HL-60 (cell line): ENCODE results near the gene CSTF3.

ENCODE experiments used
- DNase-seq, 2 experiments: peaks; one replicate each; pipeline ENCODE4 v3.0.0-alpha.2; 2010 to 2020; ENCODE audit warnings: low read depth in 1 of 2, low spot score in 1 of 2
- H3K27ac ChIP-seq: fragments of 250-450 bp; sonication (Bioruptor Pico); replicated peaks from 2 replicates; pipeline ENCODE4 v1.5.1; 2020; ENCODE audit warnings: mild to moderate bottlenecking, moderate library complexity
- H3K27me3 ChIP-seq: fragments of 250-450 bp; sonication (Bioruptor Pico); 2 replicates; pipeline ENCODE4 v1.5.1; 2021; ENCODE audit warnings: mild to moderate bottlenecking, moderate library complexity; ENCODE audit not compliant: insufficient read depth, poor library complexity, severe bottlenecking
- H3K4me3 ChIP-seq: replicated peaks from 2 replicates; pipeline ENCODE4 v1.5.1; 2011; ENCODE audit warnings: mild to moderate bottlenecking, control low read depth, low read length; ENCODE audit not compliant: insufficient read depth
- GABPA ChIP-seq: IDR thresholded peaks from 2 replicates; pipeline ENCODE4 v1.6.1; 2012; ENCODE audit warnings: low read depth
- POLR2AphosphoS5 ChIP-seq: IDR thresholded peaks from 2 replicates; pipeline ENCODE4 v1.6.1; 2012; ENCODE audit warnings: low read depth
- SPI1 ChIP-seq: IDR thresholded peaks from 2 replicates; pipeline ENCODE4 v1.6.1; 2012; ENCODE audit warnings: low read depth, mild to moderate bottlenecking, borderline replicate concordance
- TF ChIP-seq, protein P1 (sequence below): IDR thresholded peaks from one replicate; pipeline ENCODE4 v1.5.1; 2011; ENCODE audit warnings: low read length, control low read depth, inconsistent platforms; ENCODE audit not compliant: insufficient read depth
- TF ChIP-seq, protein P2 (sequence below): IDR thresholded peaks from 2 replicates; pipeline ENCODE4 v1.6.1; 2012; ENCODE audit warnings: low read depth; ENCODE audit not compliant: insufficient replicate concordance

Gene CSTF3

DNA sequence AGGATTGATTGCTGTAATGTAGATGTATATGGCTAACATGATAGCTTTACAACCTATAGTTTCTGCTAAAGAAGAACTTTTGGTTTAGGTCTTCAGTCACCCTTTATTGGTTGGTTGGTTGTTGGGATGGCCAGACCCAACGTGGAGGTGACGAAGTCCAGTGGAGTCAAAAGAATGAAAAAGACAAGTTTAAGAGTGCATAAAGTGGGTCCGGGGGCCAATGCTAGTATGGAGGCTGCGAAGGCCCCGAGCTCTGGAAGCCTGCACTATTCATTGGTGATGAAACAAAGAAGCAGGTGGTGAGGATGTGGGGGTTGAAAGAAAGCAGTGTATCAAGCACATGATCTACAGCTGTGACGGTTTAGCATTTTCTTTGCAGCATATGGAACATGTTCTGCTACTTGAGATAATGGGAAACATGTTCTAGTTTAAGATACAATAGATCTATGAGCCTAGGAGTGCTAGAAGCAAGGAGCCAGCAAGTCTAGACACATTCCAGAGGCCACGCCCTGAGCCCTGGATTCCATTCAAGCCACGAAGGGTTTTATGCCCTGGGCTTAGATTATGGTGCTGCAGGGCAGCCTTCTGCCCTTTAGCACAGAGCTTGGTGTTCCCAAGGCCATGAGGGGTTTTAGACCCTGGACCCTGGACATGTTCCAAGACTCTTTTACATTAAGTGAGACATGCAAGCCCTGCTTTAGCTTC is 115.6 kb downstream of the CSTF3 start:
- no peak overlapping the region for H3K27ac ChIP-seq
- H3K4me3 ChIP-seq = no peak overlapping the region
- TF ChIP-seq SPI1 (no peak), GABPA (no peak), POLR2AphosphoS5 (no peak)
- TF ChIP-seq, protein P1, sequence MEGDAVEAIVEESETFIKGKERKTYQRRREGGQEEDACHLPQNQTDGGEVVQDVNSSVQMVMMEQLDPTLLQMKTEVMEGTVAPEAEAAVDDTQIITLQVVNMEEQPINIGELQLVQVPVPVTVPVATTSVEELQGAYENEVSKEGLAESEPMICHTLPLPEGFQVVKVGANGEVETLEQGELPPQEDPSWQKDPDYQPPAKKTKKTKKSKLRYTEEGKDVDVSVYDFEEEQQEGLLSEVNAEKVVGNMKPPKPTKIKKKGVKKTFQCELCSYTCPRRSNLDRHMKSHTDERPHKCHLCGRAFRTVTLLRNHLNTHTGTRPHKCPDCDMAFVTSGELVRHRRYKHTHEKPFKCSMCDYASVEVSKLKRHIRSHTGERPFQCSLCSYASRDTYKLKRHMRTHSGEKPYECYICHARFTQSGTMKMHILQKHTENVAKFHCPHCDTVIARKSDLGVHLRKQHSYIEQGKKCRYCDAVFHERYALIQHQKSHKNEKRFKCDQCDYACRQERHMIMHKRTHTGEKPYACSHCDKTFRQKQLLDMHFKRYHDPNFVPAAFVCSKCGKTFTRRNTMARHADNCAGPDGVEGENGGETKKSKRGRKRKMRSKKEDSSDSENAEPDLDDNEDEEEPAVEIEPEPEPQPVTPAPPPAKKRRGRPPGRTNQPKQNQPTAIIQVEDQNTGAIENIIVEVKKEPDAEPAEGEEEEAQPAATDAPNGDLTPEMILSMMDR = no peak
- TF ChIP-seq, protein P2, sequence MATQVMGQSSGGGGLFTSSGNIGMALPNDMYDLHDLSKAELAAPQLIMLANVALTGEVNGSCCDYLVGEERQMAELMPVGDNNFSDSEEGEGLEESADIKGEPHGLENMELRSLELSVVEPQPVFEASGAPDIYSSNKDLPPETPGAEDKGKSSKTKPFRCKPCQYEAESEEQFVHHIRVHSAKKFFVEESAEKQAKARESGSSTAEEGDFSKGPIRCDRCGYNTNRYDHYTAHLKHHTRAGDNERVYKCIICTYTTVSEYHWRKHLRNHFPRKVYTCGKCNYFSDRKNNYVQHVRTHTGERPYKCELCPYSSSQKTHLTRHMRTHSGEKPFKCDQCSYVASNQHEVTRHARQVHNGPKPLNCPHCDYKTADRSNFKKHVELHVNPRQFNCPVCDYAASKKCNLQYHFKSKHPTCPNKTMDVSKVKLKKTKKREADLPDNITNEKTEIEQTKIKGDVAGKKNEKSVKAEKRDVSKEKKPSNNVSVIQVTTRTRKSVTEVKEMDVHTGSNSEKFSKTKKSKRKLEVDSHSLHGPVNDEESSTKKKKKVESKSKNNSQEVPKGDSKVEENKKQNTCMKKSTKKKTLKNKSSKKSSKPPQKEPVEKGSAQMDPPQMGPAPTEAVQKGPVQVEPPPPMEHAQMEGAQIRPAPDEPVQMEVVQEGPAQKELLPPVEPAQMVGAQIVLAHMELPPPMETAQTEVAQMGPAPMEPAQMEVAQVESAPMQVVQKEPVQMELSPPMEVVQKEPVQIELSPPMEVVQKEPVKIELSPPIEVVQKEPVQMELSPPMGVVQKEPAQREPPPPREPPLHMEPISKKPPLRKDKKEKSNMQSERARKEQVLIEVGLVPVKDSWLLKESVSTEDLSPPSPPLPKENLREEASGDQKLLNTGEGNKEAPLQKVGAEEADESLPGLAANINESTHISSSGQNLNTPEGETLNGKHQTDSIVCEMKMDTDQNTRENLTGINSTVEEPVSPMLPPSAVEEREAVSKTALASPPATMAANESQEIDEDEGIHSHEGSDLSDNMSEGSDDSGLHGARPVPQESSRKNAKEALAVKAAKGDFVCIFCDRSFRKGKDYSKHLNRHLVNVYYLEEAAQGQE = no peak
- H3K27me3 ChIP-seq = no peaks in the 10 kb centered on the region
- DNase-seq = no peak

DNA sequence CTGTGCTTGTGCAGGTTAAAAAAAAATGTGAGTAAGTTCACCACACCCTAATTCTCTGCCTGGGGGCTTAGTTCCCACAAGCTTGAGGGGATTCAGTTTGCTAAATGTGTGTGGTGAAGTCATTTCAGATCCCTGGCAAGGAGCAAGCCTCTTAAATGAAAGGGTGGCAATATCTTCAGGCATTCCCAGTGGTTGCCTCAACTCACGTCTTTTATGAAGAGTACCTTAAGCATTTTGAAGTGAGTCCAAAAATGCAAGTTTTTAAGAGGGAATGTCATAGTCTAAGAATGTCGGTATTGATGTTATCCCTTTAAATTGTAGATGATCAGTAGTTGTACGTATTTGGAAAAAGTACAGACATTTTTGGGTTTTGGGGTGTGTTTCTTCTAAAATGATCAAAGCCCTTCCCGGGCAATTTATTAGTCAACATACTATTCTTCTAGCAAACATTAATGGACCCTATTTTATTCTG is 117.0 kb downstream of the CSTF3 start:
- no peak overlapping the region for H3K4me3 ChIP-seq
- DNase-seq = no peak
- TF ChIP-seq, protein P1 = no peak
- TF ChIP-seq POLR2AphosphoS5 (no peak), GABPA (no peak), SPI1 (no peak)
- TF ChIP-seq, protein P2 = no peak
- H3K27ac ChIP-seq = no peak overlapping the region
- H3K27me3 ChIP-seq = no peaks in the 10 kb centered on the region

DNA sequence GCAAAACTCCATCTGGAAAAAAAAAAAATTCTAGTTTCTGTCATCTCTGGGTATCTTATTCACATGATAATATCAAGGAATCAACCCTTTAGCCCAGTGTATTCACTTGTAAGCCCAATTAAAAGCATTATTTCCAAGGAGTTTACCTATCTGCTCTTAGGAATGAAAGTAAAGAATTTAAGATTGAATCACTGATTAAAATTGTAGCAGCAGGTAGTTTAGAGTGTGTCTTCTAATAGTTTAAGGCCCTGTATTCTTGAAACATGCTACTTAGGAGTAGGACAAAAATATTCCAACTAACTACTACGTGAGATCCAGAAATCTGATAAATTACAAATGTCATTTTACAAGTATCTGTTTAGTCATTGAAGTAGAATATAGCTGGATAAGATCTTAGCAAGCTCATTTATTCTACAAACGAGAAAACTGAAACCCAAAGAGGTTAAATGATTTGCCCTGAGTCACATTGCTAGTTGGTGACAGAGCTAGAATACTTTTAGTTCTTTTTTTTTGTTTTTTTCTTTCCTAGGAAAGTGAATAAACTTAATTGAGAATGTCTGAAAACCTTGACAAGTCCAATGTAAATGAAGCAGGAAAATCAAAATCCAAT is 118.0 kb downstream of the CSTF3 start:
- no peak overlapping the region for H3K4me3 ChIP-seq
- H3K27me3 ChIP-seq = no peaks in the 10 kb centered on the region
- no peak overlapping the region for H3K27ac ChIP-seq
- no peak for DNase-seq
- TF ChIP-seq, protein P2 = no peak
- TF ChIP-seq, protein P1 = no peak
- no peak for TF ChIP-seq POLR2AphosphoS5
- TF ChIP-seq SPI1 = no peak
- no peak for TF ChIP-seq GABPA
